ENCODE measurements around the gene CNTRL. TPM values are rescaled to one million over a fixed set of nuclear protein-coding genes. Genes with fewer than 3 reads are reported as not detected.

CNTRL gene, protein sequence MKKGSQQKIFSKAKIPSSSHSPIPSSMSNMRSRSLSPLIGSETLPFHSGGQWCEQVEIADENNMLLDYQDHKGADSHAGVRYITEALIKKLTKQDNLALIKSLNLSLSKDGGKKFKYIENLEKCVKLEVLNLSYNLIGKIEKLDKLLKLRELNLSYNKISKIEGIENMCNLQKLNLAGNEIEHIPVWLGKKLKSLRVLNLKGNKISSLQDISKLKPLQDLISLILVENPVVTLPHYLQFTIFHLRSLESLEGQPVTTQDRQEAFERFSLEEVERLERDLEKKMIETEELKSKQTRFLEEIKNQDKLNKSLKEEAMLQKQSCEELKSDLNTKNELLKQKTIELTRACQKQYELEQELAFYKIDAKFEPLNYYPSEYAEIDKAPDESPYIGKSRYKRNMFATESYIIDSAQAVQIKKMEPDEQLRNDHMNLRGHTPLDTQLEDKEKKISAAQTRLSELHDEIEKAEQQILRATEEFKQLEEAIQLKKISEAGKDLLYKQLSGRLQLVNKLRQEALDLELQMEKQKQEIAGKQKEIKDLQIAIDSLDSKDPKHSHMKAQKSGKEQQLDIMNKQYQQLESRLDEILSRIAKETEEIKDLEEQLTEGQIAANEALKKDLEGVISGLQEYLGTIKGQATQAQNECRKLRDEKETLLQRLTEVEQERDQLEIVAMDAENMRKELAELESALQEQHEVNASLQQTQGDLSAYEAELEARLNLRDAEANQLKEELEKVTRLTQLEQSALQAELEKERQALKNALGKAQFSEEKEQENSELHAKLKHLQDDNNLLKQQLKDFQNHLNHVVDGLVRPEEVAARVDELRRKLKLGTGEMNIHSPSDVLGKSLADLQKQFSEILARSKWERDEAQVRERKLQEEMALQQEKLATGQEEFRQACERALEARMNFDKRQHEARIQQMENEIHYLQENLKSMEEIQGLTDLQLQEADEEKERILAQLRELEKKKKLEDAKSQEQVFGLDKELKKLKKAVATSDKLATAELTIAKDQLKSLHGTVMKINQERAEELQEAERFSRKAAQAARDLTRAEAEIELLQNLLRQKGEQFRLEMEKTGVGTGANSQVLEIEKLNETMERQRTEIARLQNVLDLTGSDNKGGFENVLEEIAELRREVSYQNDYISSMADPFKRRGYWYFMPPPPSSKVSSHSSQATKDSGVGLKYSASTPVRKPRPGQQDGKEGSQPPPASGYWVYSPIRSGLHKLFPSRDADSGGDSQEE (N-terminal part only)
- 3.6 and 4.1 TPM in 2 replicates for polyA plus RNA-seq (2012; rRNA removed)
- 4.1 and 4.3 TPM in 2 replicates for polyA plus RNA-seq (2012; cell fraction: cytosol; rRNA removed)
- 4.3 and 7.0 TPM in 2 replicates for polyA plus RNA-seq (2012; cell fraction: nucleus; rRNA removed)

DNA sequence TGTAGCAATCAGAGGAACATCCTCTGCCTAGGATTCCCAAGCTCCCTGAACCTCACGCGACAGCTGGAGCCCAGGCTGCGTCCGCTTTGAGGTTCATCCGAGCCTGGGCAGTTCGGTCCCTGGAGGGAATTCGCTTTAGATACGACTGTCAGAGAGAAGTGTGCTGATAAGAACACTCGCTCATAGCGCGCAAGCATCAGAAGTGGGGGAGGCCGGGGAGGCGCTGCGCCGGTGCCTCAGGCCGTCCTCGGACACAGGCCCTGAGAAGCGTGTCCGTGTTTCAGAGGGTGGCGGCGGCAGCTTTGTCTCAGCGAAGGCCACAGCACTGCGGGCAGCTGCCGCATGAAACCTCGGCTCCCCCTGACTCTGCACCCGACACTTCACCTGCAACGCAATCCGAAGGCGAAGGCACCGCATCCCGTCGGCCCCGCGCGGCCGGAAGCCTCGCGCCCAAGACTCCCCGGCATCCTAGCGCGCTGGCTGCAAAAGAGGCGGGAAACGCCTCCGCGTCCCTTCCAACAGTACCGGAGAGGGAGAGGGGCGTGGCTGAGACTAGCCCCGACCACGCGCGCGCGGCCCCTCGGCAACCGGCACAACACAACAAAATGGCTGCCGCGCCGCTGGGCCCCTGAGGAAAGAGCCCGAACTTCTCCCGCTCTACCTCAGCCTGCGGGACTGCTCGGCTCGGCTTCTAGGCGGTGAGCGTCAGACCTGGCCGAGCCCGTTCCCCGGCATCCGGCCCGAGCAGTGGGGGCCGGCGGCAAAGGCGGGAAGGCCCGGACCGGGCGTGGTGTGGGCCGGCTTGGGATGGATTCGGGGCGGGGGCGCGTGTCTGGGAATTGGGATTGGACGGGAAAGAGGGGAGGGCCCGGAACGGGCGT, at the start of gene CNTRL:
Gene CNTRL (plus strand): TSS at position 586 of the 881 bp plus-strand sequence. CDS start 13,372 bp downstream, outside the sequence.
- ChIA-PET POLR2A (interaction anchor here (0.7 to 1.2 kb wide), 2 partner anchors 47 to 281 kb away, joined by 3 to 4 read pairs; partner anchors contain the start of gene FBXW2), CTCF (interaction anchor here (1.6 kb wide), 1 partner anchor 15 kb away, joined by 9 read pairs; no protein-coding TSS in a partner anchor)
- H3K27ac ChIP-seq (ENCODE audit: low read depth in 2 of 2, low read length in 1 of 2), result peak within 1 kb of the TSS; percentile 93 to 94
- peak within 1 kb of the TSS; percentile 95 for H3K9ac ChIP-seq
- H3K9me2 ChIP-seq, result no peaks in the 10 kb centered on the region
- H3K79me2 ChIP-seq (ENCODE audit: insufficient read depth), result no peaks in the 10 kb centered on the region
- DNase-seq, result peak; percentile 93
- peaks cover 5% of the 10 kb centered on the region for H3F3A ChIP-seq (replicated peaks; ENCODE audit: insufficient read depth)
- H3K4me3 ChIP-seq (ENCODE audit: low read depth in 2 of 2, low read length in 1 of 2), result peak within 1 kb of the TSS; percentile 76 to 84
- H2AFZ ChIP-seq (ENCODE audit: low read depth), result peak within 1 kb of the TSS; percentile 89
- WGBS (ENCODE audit: low lambda C conversion rate), result 1% methylated on average over 40 of the region's 85 CpGs
- H4K20me1 ChIP-seq (ENCODE audit: insufficient read depth), result no peaks in the 10 kb centered on the region
- H3K36me3 ChIP-seq (replicated peaks in 1 of 2; ENCODE audit: control insufficient read depth in 1 of 2, insufficient read depth in 2 of 2, low read length in 1 of 2), result no peaks in the 10 kb centered on the region
- H3K9me3 ChIP-seq, result no peaks in the 10 kb centered on the region
- peaks cover 7 to 12% of the 10 kb centered on the region in 2 experiments; a peak in 3 of 4 replicates for H3K4me1 ChIP-seq (ENCODE audit: control insufficient read depth in 1 of 2, insufficient read depth in 2 of 2, low read depth in 1 of 2, low read length in 1 of 2)
- H3K27me3 ChIP-seq (ENCODE audit: insufficient read depth), result no peaks in the 10 kb centered on the region
- peak within 1 kb of the TSS; percentile 93 for H3K4me2 ChIP-seq
- TF ChIP-seq MEF2A (IDR thresholded peaks at IDR 0.05; ENCODE audit: borderline replicate concordance, low read depth), result no peak
- TF ChIP-seq ELF1 (IDR thresholded peaks at IDR 0.05), result peak; percentile 51; the same call in 1 of the 2 replicates
- no peak for TF ChIP-seq RCOR1 (IDR thresholded peaks at IDR 0.05; ENCODE audit: low read length)
- TF ChIP-seq YY1 (IDR thresholded peaks at IDR 0.05; ENCODE audit: low read depth), result peak; percentile 93
- 0 out of 2 replicates have a peak, but pooled peaks have one; percentile 42 for TF ChIP-seq TEAD4 (IDR thresholded peaks at IDR 0.05; ENCODE audit: borderline replicate concordance, insufficient read depth)
- no peak; the same call in 1 of the 2 replicates for TF ChIP-seq FOXJ3 (CRISPR knock-in tag; IDR thresholded peaks at IDR 0.05)
- peak; percentile 6 for TF ChIP-seq CHD2 (IDR thresholded peaks at IDR 0.05; ENCODE audit: low read length, partially characterized antibody)
- peak; percentile 40 for TF ChIP-seq GABPA (IDR thresholded peaks at IDR 0.05; ENCODE audit: low read depth)
- peak; percentile 12; the same call in 1 of the 2 replicates for TF ChIP-seq TCF12 (IDR thresholded peaks at IDR 0.05)
- TF ChIP-seq SIN3A (IDR thresholded peaks at IDR 0.05; ENCODE audit: borderline replicate concordance, low read depth, low read length), result peak; percentile 63; the same call in 1 of the 2 replicates
- TF ChIP-seq POLR2AphosphoS5 (IDR thresholded peaks at IDR 0.05; ENCODE audit: low read depth, low read length), result peak; percentile 51
- TF ChIP-seq GATA2 (CRISPR knock-in tag; IDR thresholded peaks at IDR 0.05), result no peak; the same call in 1 of the 2 replicates
- peak; percentile 70 for TF ChIP-seq MXI1 (IDR thresholded peaks at IDR 0.05; ENCODE audit: low read depth, low read length)
- TF ChIP-seq, protein P1, sequence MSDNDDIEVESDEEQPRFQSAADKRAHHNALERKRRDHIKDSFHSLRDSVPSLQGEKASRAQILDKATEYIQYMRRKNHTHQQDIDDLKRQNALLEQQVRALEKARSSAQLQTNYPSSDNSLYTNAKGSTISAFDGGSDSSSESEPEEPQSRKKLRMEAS (IDR thresholded peaks at IDR 0.05; ENCODE audit: low read depth), result peak; percentile 97
- TF ChIP-seq NFIC (IDR thresholded peaks at IDR 0.05; ENCODE audit: borderline replicate concordance), result no peak
- TF ChIP-seq, protein P2, sequence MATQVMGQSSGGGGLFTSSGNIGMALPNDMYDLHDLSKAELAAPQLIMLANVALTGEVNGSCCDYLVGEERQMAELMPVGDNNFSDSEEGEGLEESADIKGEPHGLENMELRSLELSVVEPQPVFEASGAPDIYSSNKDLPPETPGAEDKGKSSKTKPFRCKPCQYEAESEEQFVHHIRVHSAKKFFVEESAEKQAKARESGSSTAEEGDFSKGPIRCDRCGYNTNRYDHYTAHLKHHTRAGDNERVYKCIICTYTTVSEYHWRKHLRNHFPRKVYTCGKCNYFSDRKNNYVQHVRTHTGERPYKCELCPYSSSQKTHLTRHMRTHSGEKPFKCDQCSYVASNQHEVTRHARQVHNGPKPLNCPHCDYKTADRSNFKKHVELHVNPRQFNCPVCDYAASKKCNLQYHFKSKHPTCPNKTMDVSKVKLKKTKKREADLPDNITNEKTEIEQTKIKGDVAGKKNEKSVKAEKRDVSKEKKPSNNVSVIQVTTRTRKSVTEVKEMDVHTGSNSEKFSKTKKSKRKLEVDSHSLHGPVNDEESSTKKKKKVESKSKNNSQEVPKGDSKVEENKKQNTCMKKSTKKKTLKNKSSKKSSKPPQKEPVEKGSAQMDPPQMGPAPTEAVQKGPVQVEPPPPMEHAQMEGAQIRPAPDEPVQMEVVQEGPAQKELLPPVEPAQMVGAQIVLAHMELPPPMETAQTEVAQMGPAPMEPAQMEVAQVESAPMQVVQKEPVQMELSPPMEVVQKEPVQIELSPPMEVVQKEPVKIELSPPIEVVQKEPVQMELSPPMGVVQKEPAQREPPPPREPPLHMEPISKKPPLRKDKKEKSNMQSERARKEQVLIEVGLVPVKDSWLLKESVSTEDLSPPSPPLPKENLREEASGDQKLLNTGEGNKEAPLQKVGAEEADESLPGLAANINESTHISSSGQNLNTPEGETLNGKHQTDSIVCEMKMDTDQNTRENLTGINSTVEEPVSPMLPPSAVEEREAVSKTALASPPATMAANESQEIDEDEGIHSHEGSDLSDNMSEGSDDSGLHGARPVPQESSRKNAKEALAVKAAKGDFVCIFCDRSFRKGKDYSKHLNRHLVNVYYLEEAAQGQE (IDR thresholded peaks at IDR 0.05; ENCODE audit: low read depth, low read length), result 0 out of 2 replicates have a peak, but pooled peaks have one; percentile 16
- peak; percentile 83 for TF ChIP-seq TAF1 (IDR thresholded peaks at IDR 0.05; ENCODE audit: borderline replicate concordance, low read depth, low read length)
- TF ChIP-seq EZH2phosphoT487 (IDR thresholded peaks at IDR 0.05; ENCODE audit: borderline replicate concordance, low read depth), result no peak
- TF ChIP-seq, protein P3, sequence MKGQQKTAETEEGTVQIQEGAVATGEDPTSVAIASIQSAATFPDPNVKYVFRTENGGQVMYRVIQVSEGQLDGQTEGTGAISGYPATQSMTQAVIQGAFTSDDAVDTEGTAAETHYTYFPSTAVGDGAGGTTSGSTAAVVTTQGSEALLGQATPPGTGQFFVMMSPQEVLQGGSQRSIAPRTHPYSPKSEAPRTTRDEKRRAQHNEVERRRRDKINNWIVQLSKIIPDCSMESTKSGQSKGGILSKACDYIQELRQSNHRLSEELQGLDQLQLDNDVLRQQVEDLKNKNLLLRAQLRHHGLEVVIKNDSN (IDR thresholded peaks at IDR 0.05; ENCODE audit: borderline replicate concordance, low read depth), result peak; percentile 23; the same call in 1 of the 2 replicates
- TF ChIP-seq NRF1 (IDR thresholded peaks at IDR 0.05; ENCODE audit: low read depth, low read length), result peak; percentile 38; the same call in 1 of the 2 replicates
- TF ChIP-seq FOXM1 (IDR thresholded peaks at IDR 0.05; ENCODE audit: low read depth), result no peak
